ENCODE results near the gene KDM4C. TPM values are rescaled to one million over a fixed set of nuclear protein-coding genes. Genes with fewer than 3 reads are reported as not detected.

Gene KDM4C
- total and polyA plus RNA-seq, 4 donors: 9.5 to 54.4 (median 28.3) TPM

- 62 to 65% methylated on average over 2 of the region's 2 CpGs for WGBS, 2 donors
- Histone ChIP-seq H3K4me1 (ENCODE audit: control insufficient read depth in 1 of 2, insufficient read depth in 2 of 2, low read length in 2 of 2) (no peaks in the 10 kb centered on the region), H3K9me3 (ENCODE audit: control insufficient read depth, low read length) (no peaks in the 10 kb centered on the region), H3K36me3 (ENCODE audit: control insufficient read depth in 1 of 2, insufficient read depth in 2 of 2, low read length in 1 of 2) (no peaks in the 10 kb centered on the region), H3K4me3 (ENCODE audit: low read length in 2 of 2) (no peak overlapping the region), H3K27me3 (ENCODE audit: control insufficient read depth in 1 of 2, insufficient read depth in 2 of 2, low read length in 1 of 2) (no peaks in the 10 kb centered on the region), H3K27ac (ENCODE audit: low read depth in 1 of 2, low read length in 2 of 2) (no peak overlapping the region)
- intact Hi-C loops (cut with DNase I): no loop called here
- DNase-seq (no peak), ATAC-seq (ENCODE audit: low FRiP score) (no peak)
Measured at GRCh38 chr9:6999794-7000193, 242.0 kb downstream of the KDM4C start.

- Histone ChIP-seq H3K9me3 (ENCODE audit: control insufficient read depth, low read length) (no peaks in the 10 kb centered on the region), H3K36me3 (ENCODE audit: control insufficient read depth in 1 of 2, insufficient read depth in 2 of 2, low read length in 1 of 2) (no peaks in the 10 kb centered on the region), H3K27ac (ENCODE audit: low read depth in 1 of 2, low read length in 2 of 2) (no peak overlapping the region), H3K4me1 (ENCODE audit: control insufficient read depth in 1 of 2, insufficient read depth in 2 of 2, low read length in 2 of 2) (no peaks in the 10 kb centered on the region), H3K4me3 (ENCODE audit: low read length in 2 of 2) (no peak overlapping the region), H3K27me3 (ENCODE audit: control insufficient read depth in 1 of 2, insufficient read depth in 2 of 2, low read length in 1 of 2) (no peaks in the 10 kb centered on the region)
- ATAC-seq (ENCODE audit: low FRiP score) (no peak), DNase-seq (no peak)
- 90 to 94% methylated on average over 1 of the region's 1 CpG for WGBS, 2 donors
- intact Hi-C loops (cut with DNase I): no loop called here
Measured at GRCh38 chr9:7001571-7001970, 243.8 kb downstream of the KDM4C start.

DNA sequence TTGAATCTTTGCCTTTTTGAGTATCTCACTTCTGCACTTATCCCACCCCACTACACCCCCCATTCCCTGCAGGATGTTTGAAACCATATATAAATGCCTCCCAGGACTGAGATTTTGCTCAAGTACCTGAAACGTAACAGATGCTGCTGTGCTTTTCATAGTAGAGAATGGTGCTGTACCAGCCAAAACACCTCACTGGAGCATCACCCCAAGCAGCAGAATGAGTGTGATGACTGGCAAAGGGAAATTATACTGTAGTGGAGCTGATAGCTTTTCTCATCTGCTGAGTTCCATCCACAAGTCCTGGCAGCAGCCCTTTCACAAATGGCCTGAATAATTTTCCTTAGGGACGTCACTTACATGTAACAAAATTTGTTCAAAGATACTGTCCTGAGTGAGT is 246.1 kb downstream of the KDM4C start:
- DNase-seq (no peak), ATAC-seq (ENCODE audit: low FRiP score) (no peak)
- H3K27me3 ChIP-seq (ENCODE audit: control insufficient read depth in 1 of 2, insufficient read depth in 2 of 2, low read length in 1 of 2): no peaks in the 10 kb centered on the region
- no peak overlapping the region for H3K4me3 ChIP-seq (ENCODE audit: low read length in 2 of 2)
- H3K36me3 ChIP-seq (ENCODE audit: control insufficient read depth in 1 of 2, insufficient read depth in 2 of 2, low read length in 1 of 2): peaks cover 0 to 1% of the 10 kb centered on the region in 2 donors
- intact Hi-C loops (cut with DNase I): no loop called here
- WGBS, 2 donors: 78% methylated on average over 2 of the region's 2 CpGs
- no peak overlapping the region for H3K27ac ChIP-seq (ENCODE audit: low read depth in 1 of 2, low read length in 2 of 2)
- H3K4me1 ChIP-seq (ENCODE audit: control insufficient read depth in 1 of 2, insufficient read depth in 2 of 2, low read length in 2 of 2): peaks cover 0 to 4% of the 10 kb centered on the region in 2 donors
- no peaks in the 10 kb centered on the region for H3K9me3 ChIP-seq (ENCODE audit: control insufficient read depth, low read length)

- no peaks in the 10 kb centered on the region for H3K9me3 ChIP-seq (ENCODE audit: control insufficient read depth, low read length)
- intact Hi-C loops (cut with DNase I): no loop called here
- peaks cover 0 to 1% of the 10 kb centered on the region in 2 donors for H3K36me3 ChIP-seq (ENCODE audit: control insufficient read depth in 1 of 2, insufficient read depth in 2 of 2, low read length in 1 of 2)
- WGBS, 2 donors: 49 to 54% methylated on average over 2 of the region's 2 CpGs
- no peak overlapping the region for H3K27ac ChIP-seq (ENCODE audit: low read depth in 1 of 2, low read length in 2 of 2)
- peaks cover 2 to 4% of the 10 kb centered on the region in 2 donors for H3K4me1 ChIP-seq (ENCODE audit: control insufficient read depth in 1 of 2, insufficient read depth in 2 of 2, low read length in 2 of 2)
- DNase-seq (no peak), ATAC-seq (ENCODE audit: low FRiP score) (no peak)
- no peak overlapping the region for H3K4me3 ChIP-seq (ENCODE audit: low read length in 2 of 2)
- H3K27me3 ChIP-seq (ENCODE audit: control insufficient read depth in 1 of 2, insufficient read depth in 2 of 2, low read length in 1 of 2): no peaks in the 10 kb centered on the region
Measured at GRCh38 chr9:7006417-7006816, 248.6 kb downstream of the KDM4C start.

GRCh38 chr9:7008411-7008810 is 250.6 kb downstream of the KDM4C start:
- Histone ChIP-seq H3K4me1 (ENCODE audit: control insufficient read depth in 1 of 2, insufficient read depth in 2 of 2, low read length in 2 of 2) (peaks cover 3 to 4% of the 10 kb centered on the region in 2 donors), H3K27me3 (ENCODE audit: control insufficient read depth in 1 of 2, insufficient read depth in 2 of 2, low read length in 1 of 2) (no peaks in the 10 kb centered on the region), H3K4me3 (ENCODE audit: low read length in 2 of 2) (no peak overlapping the region), H3K27ac (ENCODE audit: low read depth in 1 of 2, low read length in 2 of 2) (no peak overlapping the region), H3K36me3 (ENCODE audit: control insufficient read depth in 1 of 2, insufficient read depth in 2 of 2, low read length in 1 of 2) (peaks cover 0 to 1% of the 10 kb centered on the region in 2 donors), H3K9me3 (ENCODE audit: control insufficient read depth, low read length) (no peaks in the 10 kb centered on the region)
- 48 to 50% methylated on average over 2 of the region's 2 CpGs for WGBS, 2 donors
- no peak for DNase-seq
- intact Hi-C loops (cut with DNase I): no loop called here
- ATAC-seq (ENCODE audit: low FRiP score): no peak

- 90 to 96% methylated on average over 1 of the region's 1 CpG for WGBS, 2 donors
- no peaks in the 10 kb centered on the region for H3K9me3 ChIP-seq (ENCODE audit: control insufficient read depth, low read length)
Measured at GRCh38 chr9:7009065-7009464, 251.3 kb downstream of the KDM4C start.

GRCh38 chr9:7011395-7012067 is 253.8 kb downstream of the KDM4C start:
- ATAC-seq (ENCODE audit: low FRiP score) (no peak), DNase-seq (no peak)
- Histone ChIP-seq H3K36me3 (ENCODE audit: control insufficient read depth in 1 of 2, insufficient read depth in 2 of 2, low read length in 1 of 2) (peaks cover 0 to 1% of the 10 kb centered on the region in 2 donors), H3K27me3 (ENCODE audit: control insufficient read depth in 1 of 2, insufficient read depth in 2 of 2, low read length in 1 of 2) (no peaks in the 10 kb centered on the region), H3K27ac (ENCODE audit: low read depth in 1 of 2, low read length in 2 of 2) (no peak overlapping the region), H3K9me3 (ENCODE audit: control insufficient read depth, low read length) (no peaks in the 10 kb centered on the region), H3K4me3 (ENCODE audit: low read length in 2 of 2) (no peak overlapping the region), H3K4me1 (ENCODE audit: control insufficient read depth in 1 of 2, insufficient read depth in 2 of 2, low read length in 2 of 2) (peaks cover 3 to 4% of the 10 kb centered on the region in 2 donors)
- intact Hi-C loops (cut with DNase I): no loop called here
- WGBS, 2 donors: 65 to 69% methylated on average over 8 of the region's 8 CpGs

More at GRCh38 chr9:7009065-7009464, 251.3 kb downstream of the KDM4C start:
- ATAC-seq (ENCODE audit: low FRiP score): no peak
- Histone ChIP-seq H3K36me3 (ENCODE audit: control insufficient read depth in 1 of 2, insufficient read depth in 2 of 2, low read length in 1 of 2) (peaks cover 0 to 1% of the 10 kb centered on the region in 2 donors), H3K27ac (ENCODE audit: low read depth in 1 of 2, low read length in 2 of 2) (no peak overlapping the region), H3K4me3 (ENCODE audit: low read length in 2 of 2) (no peak overlapping the region), H3K27me3 (ENCODE audit: control insufficient read depth in 1 of 2, insufficient read depth in 2 of 2, low read length in 1 of 2) (no peaks in the 10 kb centered on the region), H3K4me1 (ENCODE audit: control insufficient read depth in 1 of 2, insufficient read depth in 2 of 2, low read length in 2 of 2) (peaks cover 3 to 4% of the 10 kb centered on the region in 2 donors)
- intact Hi-C loops (cut with DNase I): no loop called here
- no peak for DNase-seq

GRCh38 chr9:7027996-7028395 is 270.2 kb downstream of the KDM4C start:
- H3K36me3 ChIP-seq (ENCODE audit: control insufficient read depth in 1 of 2, insufficient read depth in 2 of 2, low read length in 1 of 2): peaks cover 0 to 3% of the 10 kb centered on the region in 2 donors
- intact Hi-C loops (cut with DNase I): no loop called here
- WGBS, 2 donors: 96 to 98% methylated on average over 4 of the region's 4 CpGs
- no peaks in the 10 kb centered on the region for H3K4me1 ChIP-seq (ENCODE audit: control insufficient read depth in 1 of 2, insufficient read depth in 2 of 2, low read length in 2 of 2)
- H3K4me3 ChIP-seq (ENCODE audit: low read length in 2 of 2): no peak overlapping the region
- H3K27ac ChIP-seq (ENCODE audit: low read depth in 1 of 2, low read length in 2 of 2): no peak overlapping the region
- ATAC-seq (ENCODE audit: low FRiP score) (no peak), DNase-seq (no peak)
- no peaks in the 10 kb centered on the region for H3K9me3 ChIP-seq (ENCODE audit: control insufficient read depth, low read length)
- no peaks in the 10 kb centered on the region for H3K27me3 ChIP-seq (ENCODE audit: control insufficient read depth in 1 of 2, insufficient read depth in 2 of 2, low read length in 1 of 2)

GRCh38 chr9:7028591-7028990 is 270.8 kb downstream of the KDM4C start:
- peak in 1 of 2 donors; percentile 43 for DNase-seq
- 94 to 96% methylated on average over 10 of the region's 10 CpGs for WGBS, 2 donors
- H3K4me3 ChIP-seq (ENCODE audit: low read length in 2 of 2): no peak overlapping the region
- intact Hi-C loops (cut with DNase I): no loop called here
- H3K36me3 ChIP-seq (ENCODE audit: control insufficient read depth in 1 of 2, insufficient read depth in 2 of 2, low read length in 1 of 2): peaks cover 0 to 3% of the 10 kb centered on the region in 2 donors
- H3K9me3 ChIP-seq (ENCODE audit: control insufficient read depth, low read length): no peaks in the 10 kb centered on the region
- H3K27ac ChIP-seq (ENCODE audit: low read depth in 1 of 2, low read length in 2 of 2): no peak overlapping the region
- no peak for ATAC-seq (ENCODE audit: low FRiP score)
- H3K27me3 ChIP-seq (ENCODE audit: control insufficient read depth in 1 of 2, insufficient read depth in 2 of 2, low read length in 1 of 2): no peaks in the 10 kb centered on the region
- no peaks in the 10 kb centered on the region for H3K4me1 ChIP-seq (ENCODE audit: control insufficient read depth in 1 of 2, insufficient read depth in 2 of 2, low read length in 2 of 2)
